ENCODE measurements around the gene COA8. TPM values are rescaled to one million over a fixed set of nuclear protein-coding genes. Genes with fewer than 3 reads are reported as not detected.

The COA8 gene
- total and polyA plus RNA-seq, 2 of the 13 experiments (the other 11 are each of a cell fraction or from before 2014, with no cell fraction given): 10.9 to 25.1 TPM

DNA sequence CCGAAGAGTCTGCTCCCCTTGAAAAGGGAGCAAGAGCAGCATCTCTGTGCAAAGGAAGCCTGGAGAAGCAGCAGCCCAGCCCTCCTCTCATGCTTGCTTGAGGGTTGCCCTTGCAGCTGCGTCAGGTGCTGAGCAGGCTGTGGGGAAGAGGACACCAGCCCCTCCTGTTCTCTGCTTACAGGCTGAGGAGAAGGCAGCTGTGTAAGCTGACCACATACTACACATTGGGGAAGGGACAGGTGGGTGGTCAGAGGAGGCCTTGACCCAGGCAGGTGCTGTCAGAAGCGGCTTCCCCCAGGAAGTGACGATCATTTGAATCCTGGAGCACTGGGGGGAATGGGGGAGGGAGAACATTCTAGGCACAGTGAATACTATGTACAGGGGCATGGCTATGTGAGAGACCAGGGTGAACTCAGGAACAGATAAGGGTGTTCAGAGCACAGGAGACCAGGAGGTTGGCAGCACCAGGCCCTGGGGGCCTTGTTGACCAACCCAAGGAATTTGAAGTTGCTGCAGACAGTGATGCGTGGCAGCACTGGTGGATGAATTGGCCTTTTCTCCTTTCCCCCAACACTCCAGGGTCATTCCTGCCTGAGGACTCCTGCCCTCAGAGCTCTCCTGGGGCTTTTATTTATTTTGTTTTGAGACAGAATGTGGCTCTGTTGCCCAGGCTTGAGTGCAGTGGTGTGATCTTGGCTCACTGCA, 63.5 kb downstream of the COA8 start:
- H3K79me2 ChIP-seq (ENCODE audit: insufficient read depth, low read length): peaks cover 16% of the 10 kb centered on the region
- H3K4me2 ChIP-seq (ENCODE audit: low read depth, low read length): peak overlapping the region; percentile 87
- ATAC-seq (peak; percentile 19), FAIRE-seq (no peak), DNase-seq (ENCODE audit: low spot score) (peak; percentile 37)
- H3K4me1 ChIP-seq (ENCODE audit: insufficient read depth, low read length): peaks cover 73% of the 10 kb centered on the region
- 13% methylated on average over 3 of the region's 5 CpGs for WGBS (ENCODE audit: low lambda C conversion rate)
- peak overlapping the region in 1 of 3 experiments; percentile 73; a peak in 2 of 6 replicates for H3K4me3 ChIP-seq (replicated peaks in 1 of 3; ENCODE audit: insufficient read depth in 1 of 3, low read depth in 2 of 3, low read length in 3 of 3)
- BruUV-seq (replicated peaks): no TSS peak
- intact Hi-C loops (cut with micrococcal nuclease; ENCODE audit: unreplicated experiment) (no loop called here), in situ Hi-C loops (cut with HindIII; ENCODE audit: extremely low pct_ligation_motif_present, low pct_unique_long_range_greater_than_20kb) (no loop called here)
- no peaks in the 10 kb centered on the region; a peak in 1 of 5 replicates for H3K27me3 ChIP-seq (ENCODE audit: control insufficient read depth in 1 of 2, insufficient read depth in 2 of 2, low read length in 2 of 2)
- no peak overlapping the region for H3K27ac ChIP-seq (ENCODE audit: extremely low read length, insufficient read depth, low read length)
- ChIA-PET POLR2A (no interaction called here), CTCF (ENCODE audit: low intra/inter-chr PET ratio, low total read pairs) (no interaction called here)
- H3K9me3 ChIP-seq (ENCODE audit: low read length): no peaks in the 10 kb centered on the region
- H2AFZ ChIP-seq (ENCODE audit: low read length): no peak overlapping the region
- 0 out of 2 replicates have a peak overlapping the region, but pooled peaks have one; percentile 30 for H3K9ac ChIP-seq (ENCODE audit: insufficient read depth, low read depth, low read length)
- H4K20me1 ChIP-seq (ENCODE audit: insufficient read depth, low read length): peaks cover 14% of the 10 kb centered on the region
- no peaks in the 10 kb centered on the region for H3K36me3 ChIP-seq (replicated peaks in 1 of 2; ENCODE audit: control insufficient read depth in 1 of 2, insufficient read depth in 2 of 2, low read length in 2 of 2)
- no peak for TF ChIP-seq DPF2 (CRISPR knock-in tag; IDR thresholded peaks at IDR 0.05; ENCODE audit: borderline replicate concordance, low read depth)
- no peak for TF ChIP-seq ETS1 (CRISPR knock-in tag; IDR thresholded peaks at IDR 0.05)
- TF ChIP-seq GABPB1 (CRISPR knock-in tag; IDR thresholded peaks at IDR 0.05): peak; percentile 38; the same call in 1 of the 2 replicates
- TF ChIP-seq SMAD1 (CRISPR knock-in tag; IDR thresholded peaks at IDR 0.05; ENCODE audit: borderline replicate concordance, low read depth): no peak
- no peak for TF ChIP-seq RFXAP (CRISPR knock-in tag; IDR thresholded peaks at IDR 0.05; ENCODE audit: borderline replicate concordance)
- TF ChIP-seq CREB1 (IDR thresholded peaks at IDR 0.05): no peak
- TF ChIP-seq CREB1 (CRISPR knock-in tag; IDR thresholded peaks at IDR 0.05): peak; percentile 72
- TF ChIP-seq GABPA (IDR thresholded peaks at IDR 0.05; ENCODE audit: low read depth, low read length): no peak
- TF ChIP-seq GABPA (CRISPR knock-in tag; IDR thresholded peaks at IDR 0.05; ENCODE audit: low read depth): peak; percentile 78
- TF ChIP-seq, protein P1, sequence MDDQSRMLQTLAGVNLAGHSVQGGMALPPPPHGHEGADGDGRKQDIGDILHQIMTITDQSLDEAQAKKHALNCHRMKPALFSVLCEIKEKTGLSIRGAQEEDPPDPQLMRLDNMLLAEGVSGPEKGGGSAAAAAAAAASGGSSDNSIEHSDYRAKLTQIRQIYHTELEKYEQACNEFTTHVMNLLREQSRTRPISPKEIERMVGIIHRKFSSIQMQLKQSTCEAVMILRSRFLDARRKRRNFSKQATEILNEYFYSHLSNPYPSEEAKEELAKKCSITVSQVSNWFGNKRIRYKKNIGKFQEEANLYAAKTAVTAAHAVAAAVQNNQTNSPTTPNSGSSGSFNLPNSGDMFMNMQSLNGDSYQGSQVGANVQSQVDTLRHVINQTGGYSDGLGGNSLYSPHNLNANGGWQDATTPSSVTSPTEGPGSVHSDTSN (CRISPR knock-in tag; IDR thresholded peaks at IDR 0.05; ENCODE audit: borderline replicate concordance): no peak
- TF ChIP-seq TOE1 (CRISPR knock-in tag; IDR thresholded peaks at IDR 0.05): no peak
- TF ChIP-seq ZNF275 (CRISPR knock-in tag; IDR thresholded peaks at IDR 0.05; ENCODE audit: borderline replicate concordance): no peak
- TF ChIP-seq, protein P2, sequence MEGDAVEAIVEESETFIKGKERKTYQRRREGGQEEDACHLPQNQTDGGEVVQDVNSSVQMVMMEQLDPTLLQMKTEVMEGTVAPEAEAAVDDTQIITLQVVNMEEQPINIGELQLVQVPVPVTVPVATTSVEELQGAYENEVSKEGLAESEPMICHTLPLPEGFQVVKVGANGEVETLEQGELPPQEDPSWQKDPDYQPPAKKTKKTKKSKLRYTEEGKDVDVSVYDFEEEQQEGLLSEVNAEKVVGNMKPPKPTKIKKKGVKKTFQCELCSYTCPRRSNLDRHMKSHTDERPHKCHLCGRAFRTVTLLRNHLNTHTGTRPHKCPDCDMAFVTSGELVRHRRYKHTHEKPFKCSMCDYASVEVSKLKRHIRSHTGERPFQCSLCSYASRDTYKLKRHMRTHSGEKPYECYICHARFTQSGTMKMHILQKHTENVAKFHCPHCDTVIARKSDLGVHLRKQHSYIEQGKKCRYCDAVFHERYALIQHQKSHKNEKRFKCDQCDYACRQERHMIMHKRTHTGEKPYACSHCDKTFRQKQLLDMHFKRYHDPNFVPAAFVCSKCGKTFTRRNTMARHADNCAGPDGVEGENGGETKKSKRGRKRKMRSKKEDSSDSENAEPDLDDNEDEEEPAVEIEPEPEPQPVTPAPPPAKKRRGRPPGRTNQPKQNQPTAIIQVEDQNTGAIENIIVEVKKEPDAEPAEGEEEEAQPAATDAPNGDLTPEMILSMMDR (CRISPR knock-in tag; IDR thresholded peaks at IDR 0.05): no peak
- TF ChIP-seq NR2F6 (IDR thresholded peaks at IDR 0.05): no peak
- peak; percentile 8; the same call in 1 of the 2 replicates for TF ChIP-seq NR2F6 (CRISPR knock-in tag; IDR thresholded peaks at IDR 0.05)
- TF ChIP-seq NAIF1 (CRISPR knock-in tag; IDR thresholded peaks at IDR 0.05; ENCODE audit: borderline replicate concordance): no peak
- no peak for TF ChIP-seq HHEX (CRISPR knock-in tag; IDR thresholded peaks at IDR 0.05)
- TF ChIP-seq ZNF232 (CRISPR knock-in tag; IDR thresholded peaks at IDR 0.05; ENCODE audit: borderline replicate concordance): no peak
- 0 out of 2 replicates have a peak, but pooled peaks have one; percentile 20 for TF ChIP-seq ZNF143 (CRISPR knock-in tag; IDR thresholded peaks at IDR 0.05)
- no peak for TF ChIP-seq TRIM22 (IDR thresholded peaks at IDR 0.05)

Measured in HepG2 (cell line).